GM10248 (cell line): ENCODE data around the gene OBSCN.

Experiments
- CTCF ChIA-PET: fragments of 300-600 bp; sonication (Branson Sonifier 250); formaldehyde crosslinking; extraction: SDS; loops from one replicate; lab custom pipeline; 2021; ENCODE audit warnings: antibody characterized with exemption; lab: Yijun Ruan, JAX
- POLR2A ChIA-PET: fragments of 350-650 bp; sonication (Branson Sonifier 250); formaldehyde crosslinking; extraction: SDS; loops from one replicate; lab custom pipeline; 2020; ENCODE audit warnings: antibody characterized with exemption; lab: Yijun Ruan, JAX
- DNase-seq: peaks from one replicate; pipeline ENCODE4 v3.0.0; 2012; ENCODE audit errors: extremely low spot score
- TF ChIP-seq, protein P1 (sequence below): IDR thresholded peaks from 2 replicates; pipeline ENCODE4 v1.5.1; 2012; ENCODE audit warnings: mild to moderate bottlenecking, low read depth; ENCODE audit errors: extremely low read depth, missing control alignments, control extremely low read depth

OBSCN gene

DNA sequence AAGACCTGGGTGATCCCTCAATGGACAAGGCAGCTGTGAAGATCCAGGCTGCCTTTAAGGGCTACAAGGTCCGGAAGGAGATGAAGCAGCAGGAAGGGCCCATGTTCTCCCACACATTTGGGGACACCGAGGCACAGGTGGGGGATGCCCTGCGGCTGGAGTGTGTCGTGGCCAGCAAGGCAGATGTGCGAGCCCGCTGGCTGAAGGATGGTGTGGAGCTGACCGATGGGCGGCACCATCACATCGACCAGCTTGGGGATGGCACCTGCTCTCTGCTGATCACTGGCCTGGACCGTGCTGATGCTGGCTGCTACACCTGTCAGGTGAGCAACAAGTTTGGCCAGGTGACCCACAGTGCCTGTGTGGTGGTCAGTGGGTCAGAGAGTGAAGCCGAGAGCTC, 113.6 kb downstream of the OBSCN start:
- TF ChIP-seq, protein P1, sequence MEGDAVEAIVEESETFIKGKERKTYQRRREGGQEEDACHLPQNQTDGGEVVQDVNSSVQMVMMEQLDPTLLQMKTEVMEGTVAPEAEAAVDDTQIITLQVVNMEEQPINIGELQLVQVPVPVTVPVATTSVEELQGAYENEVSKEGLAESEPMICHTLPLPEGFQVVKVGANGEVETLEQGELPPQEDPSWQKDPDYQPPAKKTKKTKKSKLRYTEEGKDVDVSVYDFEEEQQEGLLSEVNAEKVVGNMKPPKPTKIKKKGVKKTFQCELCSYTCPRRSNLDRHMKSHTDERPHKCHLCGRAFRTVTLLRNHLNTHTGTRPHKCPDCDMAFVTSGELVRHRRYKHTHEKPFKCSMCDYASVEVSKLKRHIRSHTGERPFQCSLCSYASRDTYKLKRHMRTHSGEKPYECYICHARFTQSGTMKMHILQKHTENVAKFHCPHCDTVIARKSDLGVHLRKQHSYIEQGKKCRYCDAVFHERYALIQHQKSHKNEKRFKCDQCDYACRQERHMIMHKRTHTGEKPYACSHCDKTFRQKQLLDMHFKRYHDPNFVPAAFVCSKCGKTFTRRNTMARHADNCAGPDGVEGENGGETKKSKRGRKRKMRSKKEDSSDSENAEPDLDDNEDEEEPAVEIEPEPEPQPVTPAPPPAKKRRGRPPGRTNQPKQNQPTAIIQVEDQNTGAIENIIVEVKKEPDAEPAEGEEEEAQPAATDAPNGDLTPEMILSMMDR = no peak
- CTCF ChIA-PET = no interaction called here
- DNase-seq = no peak
- POLR2A ChIA-PET = no interaction called here

DNA sequence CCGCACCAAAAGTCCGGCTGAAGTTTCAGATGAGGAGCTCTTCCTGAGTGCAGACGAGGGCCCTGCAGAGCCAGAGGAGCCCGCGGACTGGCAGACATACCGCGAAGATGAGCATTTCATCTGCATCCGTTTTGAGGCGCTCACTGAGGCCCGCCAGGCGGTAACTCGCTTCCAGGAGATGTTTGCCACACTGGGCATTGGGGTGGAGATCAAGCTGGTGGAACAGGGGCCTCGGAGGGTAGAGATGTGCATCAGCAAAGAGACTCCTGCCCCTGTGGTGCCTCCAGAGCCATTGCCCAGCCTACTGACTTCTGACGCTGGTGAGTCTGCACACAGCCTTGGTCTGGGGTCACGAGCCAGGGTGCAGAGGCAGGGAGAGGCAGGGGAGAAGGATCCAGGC, 114.1 kb downstream of the OBSCN start:
- ChIA-PET CTCF (no interaction called here), POLR2A (no interaction called here)
- TF ChIP-seq, protein P1 = no peak
- DNase-seq = no peak

DNA sequence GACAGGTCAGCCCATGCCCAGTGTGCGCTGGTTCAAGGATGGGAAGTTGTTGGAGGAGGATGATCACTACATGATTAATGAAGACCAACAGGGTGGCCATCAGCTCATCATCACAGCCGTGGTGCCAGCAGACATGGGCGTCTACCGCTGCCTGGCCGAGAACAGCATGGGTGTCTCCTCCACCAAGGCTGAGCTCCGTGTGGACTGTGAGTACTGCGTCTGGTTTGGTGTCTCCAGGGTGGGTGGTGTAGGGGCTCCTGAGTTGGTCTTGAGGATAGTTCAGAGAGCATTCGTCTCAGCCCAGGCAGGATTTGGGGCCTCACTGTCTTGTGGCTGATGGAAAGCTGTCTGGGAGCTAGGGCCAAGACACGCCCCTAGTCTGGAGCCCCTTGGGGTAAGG, 115.6 kb downstream of the OBSCN start:
- no peak for DNase-seq
- ChIA-PET CTCF (no interaction called here), POLR2A (no interaction called here)
- TF ChIP-seq, protein P1 = no peak

DNA sequence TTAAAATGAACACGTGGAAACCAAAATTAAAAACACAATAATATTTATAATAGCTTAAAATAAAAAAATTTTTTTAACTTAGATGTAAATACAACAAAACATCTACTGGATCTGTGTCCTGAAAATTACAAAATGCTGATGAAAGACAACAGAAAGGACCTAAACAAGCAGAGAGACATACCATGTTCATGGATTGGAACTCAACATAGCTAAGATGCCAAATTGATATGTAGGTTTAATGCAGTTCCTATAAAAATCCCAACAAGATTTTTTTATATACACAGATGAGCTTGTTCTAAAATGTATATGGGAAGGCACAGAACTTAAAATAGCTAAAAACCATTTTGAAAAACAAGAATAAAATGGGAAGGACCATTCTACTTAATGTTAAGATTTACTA, 117.4 kb downstream of the OBSCN start:
- TF ChIP-seq, protein P1 = no peak
- ChIA-PET CTCF (no interaction called here), POLR2A (no interaction called here)
- DNase-seq = no peak

DNA sequence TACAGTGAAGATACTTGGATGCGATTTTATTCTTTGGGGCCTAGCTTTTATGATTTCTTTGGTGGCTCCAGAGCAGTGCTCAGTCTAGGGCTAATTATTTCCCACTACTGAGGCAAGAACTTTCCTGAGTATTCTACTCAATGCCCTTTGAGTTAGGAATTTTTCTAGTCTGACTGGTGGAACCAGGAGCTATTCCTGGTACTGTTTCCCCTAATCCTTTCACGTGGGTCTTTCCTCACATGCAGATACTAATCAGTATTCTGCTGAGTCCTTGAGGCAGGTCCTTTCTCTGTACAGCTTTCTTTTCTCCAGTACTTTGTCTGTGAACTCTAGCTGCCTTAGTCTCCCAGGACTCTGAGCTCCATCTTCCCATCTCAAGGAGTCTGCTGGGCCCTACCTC, 122.0 kb downstream of the OBSCN start:
- POLR2A ChIA-PET = no interaction called here
- CTCF ChIA-PET = no interaction called here

DNA sequence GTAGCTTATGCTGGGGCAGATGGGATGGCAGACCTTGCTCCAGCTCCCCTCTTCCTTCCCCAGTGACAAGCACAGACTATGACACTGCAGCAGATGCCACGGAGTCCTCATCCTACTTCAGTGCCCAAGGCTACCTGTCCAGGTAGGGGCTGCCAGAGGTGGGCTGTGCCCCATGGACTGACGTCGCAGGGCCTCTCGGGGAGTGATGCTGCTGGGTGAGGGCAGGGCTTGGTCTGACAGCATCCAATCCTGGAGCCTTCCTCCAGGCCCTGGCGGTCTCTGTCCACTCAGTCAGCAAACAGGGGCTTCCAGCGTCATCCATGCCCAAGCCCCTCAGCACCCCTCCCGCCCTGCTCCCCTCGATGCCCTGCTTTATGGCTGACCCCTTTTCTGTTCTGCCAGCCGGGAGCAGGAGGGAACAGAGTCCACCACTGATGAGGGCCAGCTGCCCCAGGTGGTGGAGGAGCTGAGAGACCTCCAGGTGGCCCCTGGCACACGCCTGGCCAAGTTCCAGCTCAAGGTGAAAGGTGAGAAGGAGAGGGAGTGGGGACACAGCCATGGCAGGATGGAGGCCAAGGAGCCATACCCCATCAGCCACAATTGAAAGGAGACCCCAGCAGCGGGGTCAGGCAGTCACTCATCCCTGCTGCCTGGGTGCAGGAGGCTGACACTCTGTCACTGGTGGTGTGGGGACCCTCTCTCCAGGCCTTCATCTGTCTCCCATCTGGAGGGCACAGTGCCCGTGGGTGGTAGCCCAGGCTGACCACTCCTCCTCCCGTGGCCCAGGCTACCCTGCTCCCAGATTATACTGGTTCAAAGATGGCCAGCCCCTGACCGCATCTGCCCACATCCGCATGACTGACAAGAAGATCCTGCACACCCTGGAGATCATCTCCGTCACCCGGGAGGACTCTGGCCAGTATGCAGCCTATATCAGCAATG, 125.2 kb downstream of the OBSCN start:
- POLR2A ChIA-PET = no interaction called here
- CTCF ChIA-PET = no interaction called here
- TF ChIP-seq, protein P1 = no peak
- no peak for DNase-seq

More for the DNA sequence above, 122.0 kb downstream of the OBSCN start:
- TF ChIP-seq, protein P1 = no peak
- DNase-seq = no peak
